Measurements from ENCODE around the gene BARX1. TPM values are rescaled to one million over a fixed set of nuclear protein-coding genes. Genes with fewer than 3 reads are reported as not detected.
A peak's percentile ranks its signal among the peaks of the same experiment; 100 is the strongest.

BARX1 gene
- total RNA-seq, 4 donors from 2014 or later, result 0.37 to 469 (median 84.4) TPM

GRCh38 chr9:93959739-93960154 lies 4.6 kb upstream of the BARX1 start:
- H3K36me3 ChIP-seq, result no peaks in the 10 kb centered on the region
- no peak overlapping the region for H3K4me3 ChIP-seq
- peaks cover 67% of the 10 kb centered on the region for H3K27me3 ChIP-seq
- WGBS, 2 donors (ENCODE audit: low coverage in 1 of 2), result 16 to 80% methylated on average over 8 to 10 of the region's 10 CpGs
- no peak for ATAC-seq
- TF ChIP-seq CTCF (IDR thresholded peaks at IDR 0.05), result no peak
- no peak for TF ChIP-seq EP300 (IDR thresholded peaks at IDR 0.05)
- TF ChIP-seq POLR2AphosphoS5 (IDR thresholded peaks at IDR 0.05), result no peak
- TF ChIP-seq POLR2A (IDR thresholded peaks at IDR 0.05), result no peak
- peaks cover 0 to 75% (median 22%) of the 10 kb centered on the region in 3 donors for H3K4me1 ChIP-seq
- no peaks in the 10 kb centered on the region for H3K9me3 ChIP-seq
- H3K27ac ChIP-seq, result no peak overlapping the region

GRCh38 chr9:93958819-93959682 lies 3.9 kb upstream of the BARX1 start:
- 61% methylated on average over 24 of the region's 66 CpGs; no CpG with 5 or more reads in 1 of the 2 donors for WGBS, 2 donors (ENCODE audit: low coverage in 1 of 2)
- H3K36me3 ChIP-seq, result no peaks in the 10 kb centered on the region
- peaks cover 0 to 82% (median 26%) of the 10 kb centered on the region in 3 donors for H3K4me1 ChIP-seq
- H3K27ac ChIP-seq, result no peak overlapping the region
- peaks cover 74% of the 10 kb centered on the region for H3K27me3 ChIP-seq
- no peaks in the 10 kb centered on the region for H3K9me3 ChIP-seq
- ATAC-seq, result no peak
- peak overlapping the region in 1 of 2 donors; percentile 41 for H3K4me3 ChIP-seq
- peak; percentile 30 for TF ChIP-seq POLR2AphosphoS5 (IDR thresholded peaks at IDR 0.05)
- no peak for TF ChIP-seq POLR2A (IDR thresholded peaks at IDR 0.05)

- H3K27ac ChIP-seq, result no peak overlapping the region
- ATAC-seq, result no peak
- no peaks in the 10 kb centered on the region for H3K36me3 ChIP-seq
- H3K4me3 ChIP-seq, result peak overlapping the region in 1 of 2 donors; percentile 41
- H3K4me1 ChIP-seq, result peaks cover 0 to 85% (median 26%) of the 10 kb centered on the region in 3 donors
- H3K27me3 ChIP-seq, result peaks cover 82% of the 10 kb centered on the region
- no peaks in the 10 kb centered on the region for H3K9me3 ChIP-seq
- WGBS, 2 donors (ENCODE audit: low coverage in 1 of 2), result no CpG with 5 or more reads among the region's 49 CpGs
- no peak for TF ChIP-seq CTCF (IDR thresholded peaks at IDR 0.05)
- TF ChIP-seq POLR2AphosphoS5 (IDR thresholded peaks at IDR 0.05), result no peak
- no peak for TF ChIP-seq EP300 (IDR thresholded peaks at IDR 0.05)
- TF ChIP-seq POLR2A (IDR thresholded peaks at IDR 0.05), result no peak
Measured at GRCh38 chr9:93958121-93958818, 3.1 kb upstream of the BARX1 start.

GRCh38 chr9:93955981-93956784 lies 1.0 kb upstream of the BARX1 start:
- peak overlapping the region in 1 of 4 donors; percentile 77 for H3K27ac ChIP-seq
- no peak for ATAC-seq
- peaks cover 98% of the 10 kb centered on the region for H3K27me3 ChIP-seq
- 27 to 38% methylated on average over 2 to 3 of the region's 12 CpGs for WGBS, 2 donors (ENCODE audit: low coverage in 1 of 2)
- TF ChIP-seq POLR2A (IDR thresholded peaks at IDR 0.05) (no peak), CTCF (IDR thresholded peaks at IDR 0.05) (no peak), POLR2AphosphoS5 (IDR thresholded peaks at IDR 0.05) (no peak), EP300 (IDR thresholded peaks at IDR 0.05) (no peak)
- H3K9me3 ChIP-seq, result no peaks in the 10 kb centered on the region
- H3K4me3 ChIP-seq, result peak overlapping the region; percentile 20 to 56
- H3K4me1 ChIP-seq, result peaks cover 0 to 85% (median 46%) of the 10 kb centered on the region in 3 donors
- H3K36me3 ChIP-seq, result peaks cover 0 to 6% of the 10 kb centered on the region in 2 donors

Data from gastroesophageal sphincter (tissue), 4 donors.